ENCODE measurements around the gene GPX8.
A peak's percentile ranks its signal among the peaks of the same experiment; 100 is the strongest.

The GPX8 gene

GRCh38 chr5:55172051-55172899, 12.3 kb downstream of the GPX8 start:
- DNase-seq (ENCODE audit: low read depth, low spot score), result peak; percentile 85

- peak; percentile 93 for DNase-seq (ENCODE audit: low read depth, low spot score)
Measured at GRCh38 chr5:55172937-55173686, 13.1 kb downstream of the GPX8 start, which contains the start of gene CDC20B. Gene CDC20B (minus strand): TSS chr5:55173177. CDS start chr5:55173000, 177 bp downstream.

DNA sequence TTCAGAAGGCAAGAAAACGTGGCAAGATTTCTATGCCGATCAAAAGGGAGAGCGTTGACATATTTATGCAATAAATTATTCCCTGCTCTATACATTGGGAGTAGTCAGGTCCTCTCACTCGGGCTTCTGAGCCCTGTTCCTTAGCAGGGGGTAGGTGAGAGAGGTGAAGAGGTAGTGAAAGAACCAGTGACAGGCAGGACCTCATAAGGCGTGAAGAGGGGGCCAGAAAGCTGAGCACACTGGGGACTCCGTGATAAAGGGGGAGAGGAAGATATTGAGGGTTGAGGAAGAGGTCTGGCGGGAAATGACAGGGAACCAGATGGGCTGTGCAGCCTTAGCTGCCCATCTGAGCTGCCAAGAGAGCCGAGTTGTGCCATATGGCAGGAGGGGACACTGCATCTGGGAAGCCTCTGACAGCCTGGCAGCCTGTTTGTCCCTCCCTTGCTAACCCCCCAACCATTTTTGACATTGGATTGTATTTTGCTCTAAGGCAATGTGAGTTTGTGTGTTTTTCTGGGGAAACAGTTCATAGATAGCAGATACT, 13.8 kb downstream of the GPX8 start:
- DNase-seq (ENCODE audit: low read depth, low spot score), result no peak

DNA sequence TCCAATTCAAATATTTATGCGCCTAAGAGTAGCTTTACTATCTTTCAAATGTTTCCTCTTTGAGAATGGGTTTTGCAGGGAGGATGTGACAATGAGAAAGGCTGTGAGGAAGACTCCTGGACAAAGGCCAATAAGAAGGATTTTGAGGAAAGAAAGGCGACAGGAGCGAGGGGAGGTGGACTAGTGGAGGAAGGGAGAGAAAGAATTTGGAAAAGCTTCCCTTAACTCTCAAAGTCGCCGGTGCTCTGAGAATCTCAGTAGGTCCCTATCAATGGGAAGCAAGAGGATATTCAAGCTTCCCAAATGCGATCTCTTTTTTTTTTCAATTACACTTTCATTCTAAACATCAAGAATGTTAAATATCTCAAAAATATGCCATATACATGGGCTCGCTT, 15.8 kb downstream of the GPX8 start:
- DNase-seq (ENCODE audit: low read depth, low spot score), result no peak

DNA sequence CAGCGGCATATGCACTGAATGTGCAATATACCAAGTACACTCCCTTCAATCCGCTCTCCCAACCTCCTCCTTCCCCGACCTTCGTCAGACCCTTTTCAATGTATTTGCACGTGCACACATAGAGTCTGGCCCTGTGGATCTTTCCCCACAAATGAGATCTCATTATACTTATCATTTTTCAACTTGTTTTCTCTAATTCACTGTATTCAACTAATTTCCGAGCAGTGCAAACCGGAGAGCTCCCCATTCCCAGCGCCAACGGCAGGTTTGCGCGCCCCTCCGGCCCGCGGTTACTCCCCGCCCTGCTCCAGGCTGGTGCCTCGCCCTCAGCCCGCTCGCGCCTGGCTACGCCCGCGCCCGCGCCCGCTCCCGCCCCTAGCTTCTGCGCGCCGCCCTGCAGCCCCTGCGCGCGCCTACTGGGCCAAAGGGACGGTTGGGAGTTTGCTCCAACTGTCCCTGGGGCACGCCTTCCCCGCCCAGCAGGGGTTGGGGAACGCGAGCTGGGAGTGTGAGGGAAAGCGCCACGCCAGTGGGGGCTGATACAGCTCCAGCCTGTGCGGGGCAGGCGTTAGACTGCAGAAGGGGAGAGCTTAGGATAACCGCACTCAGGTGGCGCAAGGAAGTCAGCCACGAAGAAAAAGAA, 16.3 kb downstream of the GPX8 start:
- DNase-seq (ENCODE audit: low read depth, low spot score), result peak; percentile 65

- no peak for DNase-seq (ENCODE audit: low read depth, low spot score)
Measured at GRCh38 chr5:55177078-55177477, 17.1 kb downstream of the GPX8 start.

GRCh38 chr5:55180016-55180415, 20.0 kb downstream of the GPX8 start:
- no peak for DNase-seq (ENCODE audit: low read depth, low spot score)

- DNase-seq (ENCODE audit: low read depth, low spot score), result peak; percentile 24
Measured at GRCh38 chr5:55187370-55187769, 27.4 kb downstream of the GPX8 start.

DNA sequence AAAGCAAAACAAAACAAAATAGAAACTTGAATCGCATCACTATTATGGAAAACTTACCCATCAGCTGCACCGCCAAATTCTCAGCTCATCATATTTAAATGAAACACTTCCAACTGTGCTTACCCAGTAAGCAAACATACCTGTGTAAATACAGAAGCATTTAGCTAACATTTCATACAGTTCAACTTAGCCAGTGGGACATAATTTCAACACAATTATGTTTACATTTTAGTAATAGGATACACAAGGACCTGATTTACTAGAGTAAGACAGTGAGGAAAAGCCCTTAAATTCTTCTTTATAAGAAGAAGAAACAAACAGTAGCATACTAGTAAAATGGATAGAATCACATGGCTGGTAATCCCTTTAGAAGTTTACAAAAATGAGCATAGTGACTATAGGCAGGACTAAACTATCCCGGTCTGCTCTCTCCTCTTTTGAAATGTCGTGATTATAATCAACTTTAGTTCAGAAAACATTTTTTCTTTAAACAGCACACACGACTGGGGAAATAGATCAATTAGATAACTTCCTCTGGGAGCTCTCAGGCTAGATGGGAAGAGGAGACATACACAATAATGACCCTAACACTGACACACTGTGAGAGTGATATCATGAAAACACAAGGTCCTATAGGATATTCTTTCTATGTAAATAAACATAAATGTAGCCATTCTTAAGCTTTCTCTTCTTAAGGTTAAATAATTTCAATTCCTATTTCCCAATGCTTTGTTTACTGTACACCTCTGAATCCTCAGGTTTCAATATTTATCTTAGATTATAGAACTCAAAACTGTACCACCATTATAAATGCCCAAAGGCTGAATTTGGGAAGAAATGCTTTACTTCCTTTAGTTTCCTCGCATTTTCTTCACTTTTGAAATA, 28.9 kb downstream of the GPX8 start:
- DNase-seq (ENCODE audit: low read depth, low spot score), result no peak

- DNase-seq (ENCODE audit: low read depth, low spot score), result no peak
Measured at GRCh38 chr5:55191165-55191564, 31.2 kb downstream of the GPX8 start.

GRCh38 chr5:55205001-55205400, 45.0 kb downstream of the GPX8 start:
- DNase-seq (ENCODE audit: low read depth, low spot score), result no peak

DNA sequence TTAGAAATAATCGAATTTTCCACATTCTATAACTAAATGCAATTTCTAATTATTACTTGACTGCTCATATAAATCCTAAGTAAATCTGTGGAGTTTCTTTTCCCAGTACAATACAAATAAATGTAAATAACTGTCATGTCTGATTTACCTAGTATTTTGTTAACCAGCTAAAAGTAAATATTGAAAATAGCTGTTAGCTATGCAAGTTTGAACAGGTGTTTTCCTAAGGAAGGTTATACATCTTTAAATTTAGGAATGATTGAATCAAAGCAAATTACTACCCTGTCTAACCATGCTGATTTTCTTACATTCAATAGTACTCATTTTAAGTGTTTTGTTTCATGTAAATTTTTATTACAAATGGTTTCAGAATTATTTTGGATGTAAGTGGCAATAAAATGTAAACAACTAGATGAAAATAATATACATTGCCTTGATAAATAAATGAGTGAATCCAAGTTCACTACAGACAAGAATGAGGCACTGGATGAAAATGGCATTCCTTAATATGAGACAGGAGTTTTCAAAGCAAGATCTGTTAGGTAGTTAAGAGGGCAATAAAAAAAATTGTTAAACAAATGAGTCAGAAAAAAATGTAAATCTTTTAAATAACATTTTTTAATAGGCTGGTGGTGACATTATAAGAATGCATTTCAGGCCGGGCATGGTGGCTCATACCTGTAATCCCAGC, 51.4 kb downstream of the GPX8 start:
- DNase-seq (ENCODE audit: low read depth, low spot score), result no peak
